Renal cortical epithelial cell (primary cell): Measurements from ENCODE around the gene LY6G6F. TPM values are rescaled to one million over a fixed set of nuclear protein-coding genes. Genes with fewer than 3 reads are reported as not detected.
A peak's percentile ranks its signal among the peaks of the same experiment; 100 is the strongest.

ENCODE experiments used
- DNase-seq: peaks from one replicate; pipeline ENCODE4 v3.0.0-alpha.2; 2011; ENCODE audit warnings: low read depth
- total RNA-seq: library from RNA; depleted of rRNA; stranded (reverse); fragments of >200 nt; gene quantifications from 2 replicates; pipeline ENCODE4 v1.2.3, GENCODE V29; 2014

The LY6G6F gene
- total RNA-seq, 1 donor from 2014 or later, result not detected

DNA sequence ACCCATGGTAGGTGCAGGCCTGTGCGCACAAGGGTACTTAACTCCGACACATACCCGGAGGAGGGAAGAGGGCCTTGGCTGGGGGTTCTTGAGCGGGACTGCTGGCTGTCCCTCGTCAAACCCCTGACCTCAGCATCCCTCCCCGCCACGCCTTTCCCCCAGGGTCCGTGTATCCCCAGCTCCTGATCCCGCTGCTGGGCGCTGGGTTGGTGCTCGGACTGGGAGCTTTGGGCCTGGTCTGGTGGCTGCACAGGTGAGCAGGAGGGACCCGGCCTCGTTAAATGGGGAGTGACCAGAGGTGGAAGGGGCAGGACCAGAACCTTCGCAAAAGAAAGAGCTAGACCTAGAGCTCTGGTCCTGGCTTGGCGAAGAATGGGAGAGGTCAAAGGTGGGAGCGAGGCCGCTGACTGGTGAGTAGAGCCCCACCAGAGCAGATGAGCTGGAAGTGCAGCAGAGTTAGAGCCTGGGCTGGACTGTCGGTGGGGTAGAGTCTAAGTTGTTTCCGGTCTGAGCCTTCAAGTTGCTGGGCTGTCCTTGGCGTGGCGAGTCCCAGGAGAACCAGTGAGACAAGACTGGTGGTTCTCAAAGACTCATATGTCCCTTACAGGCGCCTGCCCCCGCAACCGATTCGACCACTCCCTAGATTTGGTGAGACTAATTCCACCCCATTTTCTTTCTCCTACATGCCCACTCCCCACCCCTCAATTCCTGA, 17.5 kb downstream of the LY6G6F start:
- no peak for DNase-seq

GRCh38 chr6:31725502-31726350, 19.1 kb downstream of the LY6G6F start:
- no peak for DNase-seq

GRCh38 chr6:31727034-31727716, 20.5 kb downstream of the LY6G6F start:
- DNase-seq, result no peak

DNA sequence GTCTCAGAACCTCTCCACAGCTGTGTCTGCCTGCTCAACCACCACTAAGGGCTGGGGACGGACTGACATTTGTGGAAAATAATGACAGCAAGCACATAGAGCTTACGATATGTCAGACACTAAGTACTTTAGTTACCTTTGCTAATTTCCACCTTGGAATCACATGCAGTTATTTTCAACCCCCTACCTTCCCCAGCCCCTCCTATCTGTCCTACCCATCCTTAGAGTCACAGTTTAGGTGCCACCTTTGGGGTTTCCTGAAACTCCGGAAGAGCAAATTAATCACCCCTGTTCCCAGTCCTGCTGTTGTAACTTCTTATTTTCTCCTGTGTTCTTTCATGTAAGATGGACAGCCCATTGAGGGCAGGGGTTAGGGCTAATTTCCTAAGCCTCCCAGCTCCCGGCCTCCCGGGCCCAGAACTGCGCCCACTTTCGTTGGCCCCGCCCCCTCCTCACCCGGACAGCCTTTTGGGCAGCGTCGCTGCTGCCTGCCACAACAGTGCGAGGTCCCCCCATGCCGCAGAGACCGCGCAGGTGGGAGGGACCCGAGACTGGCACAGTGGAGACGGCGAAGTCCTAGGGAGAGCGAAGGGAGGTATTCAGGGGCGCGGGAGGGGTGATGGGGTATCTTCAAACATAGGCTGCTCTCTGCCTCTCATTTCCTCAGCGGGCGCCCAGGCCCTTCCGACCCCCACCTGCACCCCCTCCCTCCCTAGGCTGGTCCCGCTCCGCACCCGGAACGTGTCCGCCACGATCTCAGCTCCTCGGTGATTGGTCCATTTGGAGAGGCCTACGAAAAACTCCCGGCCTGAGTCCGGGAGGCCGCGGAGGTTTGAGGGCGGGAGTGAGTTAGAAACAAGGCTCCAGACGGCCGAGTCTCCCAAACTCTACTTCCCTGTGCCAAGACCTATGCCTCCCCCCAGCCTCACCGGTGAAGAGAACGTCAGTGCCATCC, 21.3 kb downstream of the LY6G6F start:
- no peak for DNase-seq

GRCh38 chr6:31728767-31729514, 22.3 kb downstream of the LY6G6F start, which contains the start of gene DDAH2:
Gene DDAH2, minus strand, starts transcription at chr6:31729299. Its CDS starts 138 bp downstream, at chr6:31729161.
- DNase-seq, result no peak

DNA sequence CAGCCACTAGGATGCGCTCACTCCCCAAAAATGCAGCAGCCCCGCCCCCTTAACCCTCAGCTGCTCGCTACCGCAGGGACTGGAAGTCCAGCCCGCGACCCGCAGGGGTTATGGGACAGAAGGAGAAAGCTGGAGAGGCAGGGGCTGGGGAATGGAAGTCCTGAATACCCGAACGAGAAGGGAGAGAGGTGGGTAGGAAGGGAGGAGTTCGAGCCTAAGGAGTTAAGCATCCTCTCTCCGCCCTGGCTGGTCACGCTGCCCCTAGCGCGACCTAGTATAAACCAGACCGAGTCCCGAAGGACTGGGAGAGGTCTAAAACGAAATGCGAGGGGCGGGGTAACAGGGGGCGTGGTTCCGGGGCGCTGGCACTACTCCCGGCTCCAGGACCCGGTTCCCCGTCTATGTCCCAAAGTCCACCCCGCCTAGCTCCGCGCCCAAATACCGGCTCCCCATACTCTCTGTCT, 22.9 kb downstream of the LY6G6F start:
- peak; percentile 78 for DNase-seq

DNA sequence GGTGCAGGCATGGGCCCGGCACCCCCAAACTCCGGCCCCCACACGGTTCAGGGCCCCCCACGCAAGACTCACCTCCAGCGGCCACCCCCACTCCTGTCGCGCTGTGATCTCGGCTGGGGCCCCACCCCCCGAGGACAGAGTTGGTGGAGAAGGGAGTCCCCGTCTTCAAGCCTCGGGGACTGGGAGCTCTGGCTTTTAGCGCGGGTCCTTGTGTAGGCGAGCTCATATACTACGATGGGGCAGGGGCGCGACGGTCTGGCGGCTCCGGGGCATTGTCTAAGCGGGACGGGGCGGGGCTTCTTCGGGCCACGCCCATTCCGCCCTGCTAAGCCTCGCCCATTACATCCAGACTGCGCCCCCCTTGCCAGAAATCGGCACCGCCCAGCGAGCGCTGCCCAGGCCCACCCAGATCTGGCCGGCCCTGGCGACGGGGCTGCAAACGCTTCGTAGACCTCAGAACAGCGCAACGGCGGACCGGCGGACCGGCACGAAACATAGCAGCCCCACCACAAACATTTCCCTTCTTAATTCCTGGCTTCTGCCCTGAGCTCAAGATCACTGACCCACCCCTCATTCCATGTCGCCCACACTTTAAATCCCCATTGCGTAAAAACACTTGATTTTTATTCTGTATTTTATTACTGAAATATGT, 23.4 kb downstream of the LY6G6F start:
- peak; percentile 40 for DNase-seq

DNA sequence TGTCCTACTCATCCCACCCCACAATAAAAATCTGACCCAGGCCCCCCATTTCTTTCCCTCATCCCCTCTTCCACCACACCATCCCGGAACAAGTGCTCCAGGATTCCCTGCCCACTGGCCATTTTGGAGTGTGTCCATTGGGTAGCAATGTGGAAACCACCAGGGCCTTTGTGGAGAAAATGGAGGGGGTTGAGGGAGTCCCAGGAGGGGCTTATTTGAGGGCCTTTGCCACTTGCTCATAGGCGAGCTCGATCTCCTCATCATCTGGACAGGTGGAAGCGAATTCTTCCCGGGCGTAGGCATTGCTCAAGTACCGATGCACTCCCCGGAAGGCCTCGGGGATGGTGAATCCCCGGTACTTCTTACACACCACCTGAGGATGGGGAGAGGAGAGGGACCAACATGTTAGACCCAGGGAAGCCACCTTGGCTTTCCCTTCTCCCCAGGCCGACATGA, 24.0 kb downstream of the LY6G6F start:
- DNase-seq, result no peak

GRCh38 chr6:31732029-31732428, 25.4 kb downstream of the LY6G6F start:
- no peak for DNase-seq

GRCh38 chr6:31733734-31734133, 27.1 kb downstream of the LY6G6F start:
- DNase-seq, result no peak

- DNase-seq, result no peak
Measured at GRCh38 chr6:31734247-31734820, 27.7 kb downstream of the LY6G6F start.

- peak; percentile 62 for DNase-seq
Measured at GRCh38 chr6:31734821-31735406, 28.2 kb downstream of the LY6G6F start.

DNA sequence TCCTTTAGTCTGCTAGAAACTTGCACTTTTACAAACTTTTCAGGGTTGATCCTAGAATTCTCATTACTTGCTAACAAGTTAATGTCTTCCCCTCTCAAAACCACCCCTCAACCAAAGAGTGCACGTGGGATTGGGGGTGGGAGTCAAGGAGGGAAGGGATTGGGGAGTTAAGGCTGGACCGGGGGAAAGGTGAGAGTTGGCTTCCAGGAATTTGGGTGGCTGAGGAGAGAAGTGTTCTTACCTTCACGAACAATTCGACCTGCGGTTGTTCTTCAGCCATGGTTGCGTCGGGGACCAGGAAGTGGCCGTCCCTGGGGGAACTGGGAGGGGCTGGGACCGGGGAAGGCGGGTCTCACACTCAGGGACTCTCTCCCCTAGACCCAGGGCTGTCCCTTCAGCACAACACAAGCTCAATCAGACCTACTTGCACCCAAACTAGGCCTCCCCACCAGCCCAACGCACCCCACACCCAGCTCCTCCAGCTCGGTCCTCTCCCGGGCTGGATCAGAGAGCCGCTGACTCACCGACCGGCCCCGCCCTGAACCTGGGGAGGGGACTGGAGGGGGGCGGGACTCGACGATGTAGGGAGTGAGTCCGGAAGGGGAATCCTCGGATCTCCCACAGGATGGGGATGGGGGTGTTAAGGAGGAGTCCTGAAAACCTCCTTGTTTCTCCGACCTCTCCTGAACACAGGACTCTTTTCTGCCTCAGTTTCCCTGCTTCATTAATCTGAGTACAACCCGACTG, 29.5 kb downstream of the LY6G6F start, which contains the start of gene CLIC1:
CLIC1 (minus strand) TSS at position 510 of the 747 bp plus-strand sequence; CDS start at position 280, 230 bp downstream.
- DNase-seq, result peak; percentile 69

GRCh38 chr6:31736768-31737314, 30.2 kb downstream of the LY6G6F start:
- DNase-seq, result no peak

GRCh38 chr6:31737315-31737990, 30.8 kb downstream of the LY6G6F start:
- peak; percentile 42 for DNase-seq

DNA sequence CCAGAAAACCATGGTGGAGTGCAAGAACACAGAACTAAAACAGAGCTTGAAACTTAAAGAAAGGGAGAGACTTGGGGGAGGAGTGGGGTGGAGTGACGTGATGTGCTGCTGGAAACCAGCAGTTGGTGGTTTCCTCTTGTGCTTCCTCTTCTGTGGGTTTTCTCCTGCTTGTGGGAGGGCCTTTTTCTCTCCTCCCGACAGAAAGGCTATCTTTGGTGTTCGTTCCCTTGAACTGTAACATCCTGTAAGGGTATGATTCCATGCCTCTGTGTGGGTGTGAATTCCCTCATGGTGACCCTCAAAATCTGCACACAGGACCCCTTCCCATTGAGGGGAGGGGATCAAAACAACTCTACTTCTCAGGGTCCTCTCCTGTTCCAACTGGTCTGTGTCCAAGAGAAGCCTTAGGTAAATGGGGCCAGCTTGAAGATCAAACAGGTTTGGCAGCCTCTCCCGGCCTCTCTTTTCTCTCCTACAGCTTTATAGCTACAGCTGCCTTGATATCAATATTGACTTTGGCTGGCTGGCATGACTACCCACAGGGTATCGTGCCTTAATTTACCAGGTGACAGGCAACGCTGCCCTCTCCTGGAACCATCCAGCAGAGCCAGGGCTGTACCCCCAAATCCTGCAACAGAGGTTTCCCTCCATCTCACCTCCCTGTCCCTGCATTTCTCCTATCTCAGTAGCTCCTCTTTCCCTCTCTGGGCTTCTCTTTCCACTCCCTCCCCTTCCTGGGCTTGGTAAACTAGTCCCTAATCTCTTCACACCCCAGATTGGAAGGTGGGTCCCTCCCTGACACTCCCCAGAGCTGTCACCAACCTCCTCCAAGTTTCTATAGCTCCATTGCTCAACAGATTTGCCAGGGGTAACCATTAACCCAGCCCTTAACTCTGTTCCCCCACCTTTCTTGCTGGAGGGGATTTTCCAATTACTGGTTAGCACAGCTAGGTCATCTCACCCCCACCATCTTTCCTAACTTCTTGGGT, 31.6 kb downstream of the LY6G6F start:
- DNase-seq, result peak; percentile 96
